OCI-LY3 (cell line): ENCODE measurements around the gene RASSF6.

Experiments used
- H2AFZ ChIP-seq: fragments of 200-600, 300-600 bp; shearing (Covaris generic); 2 replicates; pipeline ENCODE4 v1.6.0; 2014; ENCODE audit warnings: antibody characterized with exemption, low read depth, low read length
- H3K27ac ChIP-seq: fragments of 200-600, 300-600 bp; sonication (generic); 2 replicates; pipeline ENCODE4 v1.5.1; 2014; ENCODE audit warnings: mild to moderate bottlenecking, low read length, moderate library complexity, mixed read lengths
- H3K27me3 ChIP-seq: fragments of 200-600, 300-600 bp; sonication (generic); 2 replicates; pipeline ENCODE4 v1.6.1; 2014; ENCODE audit warnings: low read depth, low read length, mixed read lengths
- H3K36me3 ChIP-seq: fragments of 200-600, 300-600 bp; sonication (generic); replicated peaks from 2 replicates; pipeline ENCODE3; 2014; ENCODE audit warnings: low read depth, low read length, mixed read lengths
- H3K4me1 ChIP-seq: fragments of 300-600, 200-600 bp; sonication (generic); 2 replicates; pipeline ENCODE4 v1.6.1; 2014; ENCODE audit warnings: low read length, mixed read lengths
- H3K4me2 ChIP-seq: fragments of 200-600, 300-600 bp; sonication (generic); 2 replicates; pipeline ENCODE4 v1.6.1; 2014; ENCODE audit warnings: low read length, mixed read lengths
- H3K4me3 ChIP-seq: fragments of 300-600, 200-600 bp; sonication (generic); 2 replicates; pipeline ENCODE4 v1.5.1; 2014; ENCODE audit warnings: antibody characterized with exemption, mild to moderate bottlenecking, low read length, moderate library complexity
- H3K79me2 ChIP-seq: fragments of 300-600, 200-600 bp; shearing (Covaris generic); 2 replicates; pipeline ENCODE4 v1.6.1; 2014; ENCODE audit warnings: mild to moderate bottlenecking, low read length, mixed read lengths
- H3K9ac ChIP-seq: fragments of 300-600, 200-600 bp; shearing (Covaris generic); 2 replicates; pipeline ENCODE4 v1.6.0; 2014; ENCODE audit warnings: mild to moderate bottlenecking, low read length, moderate library complexity
- H3K9me3 ChIP-seq: fragments of 200-600, 300-600 bp; shearing (Covaris generic); 2 replicates; pipeline ENCODE4 v1.6.1; 2014; ENCODE audit warnings: low read length, mixed read lengths; ENCODE audit not compliant: insufficient read depth
- H4K20me1 ChIP-seq: fragments of 200-600, 300-600 bp; sonication (generic); 2 replicates; pipeline ENCODE4 v1.6.1; 2016; ENCODE audit warnings: low read length, mixed read lengths; ENCODE audit not compliant: insufficient read depth
- EZH2phosphoT487 ChIP-seq: fragments of 200-600 bp; shearing (Covaris generic); IDR thresholded peaks from 2 replicates; pipeline ENCODE4 v1.6.1; 2018; ENCODE audit warnings: antibody characterized with exemption, mixed run types, low read depth
- TF ChIP-seq, protein P1 (sequence below): fragments of 200-600, 300-600 bp; sonication (generic); IDR thresholded peaks from 2 replicates; pipeline ENCODE4 v1.5.1; 2014; ENCODE audit warnings: antibody characterized with exemption, low read length, low read depth

RASSF6 gene

DNA sequence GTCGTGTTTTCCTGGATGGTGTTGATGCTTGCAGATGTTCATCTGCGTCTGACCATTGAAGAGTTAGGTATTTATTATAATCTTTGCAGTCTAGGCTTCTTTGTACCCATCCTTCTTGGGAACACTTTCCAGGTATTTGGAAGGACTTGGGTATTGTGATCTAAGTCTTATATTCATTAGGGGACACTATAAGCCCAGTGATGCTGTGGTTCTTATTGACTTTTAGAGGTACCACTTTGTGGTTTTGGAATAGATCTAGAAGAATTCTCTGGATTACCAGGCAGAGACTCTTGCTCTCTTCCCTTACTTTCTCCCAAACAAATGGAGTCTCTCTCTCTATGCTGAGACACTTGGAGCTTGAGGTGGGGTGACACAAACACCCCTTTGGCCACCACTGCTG is 97.1 kb downstream of the RASSF6 start:
- Histone ChIP-seq H3K4me2 (no peak overlapping the region), H3K27me3 (no peaks in the 10 kb centered on the region), H3K36me3 (no peaks in the 10 kb centered on the region), H3K27ac (no peak overlapping the region), H4K20me1 (no peaks in the 10 kb centered on the region), H3K9ac (no peak overlapping the region), H3K4me3 (no peak overlapping the region), H3K4me1 (no peaks in the 10 kb centered on the region), H2AFZ (no peak overlapping the region), H3K9me3 (no peaks in the 10 kb centered on the region), H3K79me2 (no peaks in the 10 kb centered on the region)
- TF ChIP-seq EZH2phosphoT487: no peak
- TF ChIP-seq, protein P1, sequence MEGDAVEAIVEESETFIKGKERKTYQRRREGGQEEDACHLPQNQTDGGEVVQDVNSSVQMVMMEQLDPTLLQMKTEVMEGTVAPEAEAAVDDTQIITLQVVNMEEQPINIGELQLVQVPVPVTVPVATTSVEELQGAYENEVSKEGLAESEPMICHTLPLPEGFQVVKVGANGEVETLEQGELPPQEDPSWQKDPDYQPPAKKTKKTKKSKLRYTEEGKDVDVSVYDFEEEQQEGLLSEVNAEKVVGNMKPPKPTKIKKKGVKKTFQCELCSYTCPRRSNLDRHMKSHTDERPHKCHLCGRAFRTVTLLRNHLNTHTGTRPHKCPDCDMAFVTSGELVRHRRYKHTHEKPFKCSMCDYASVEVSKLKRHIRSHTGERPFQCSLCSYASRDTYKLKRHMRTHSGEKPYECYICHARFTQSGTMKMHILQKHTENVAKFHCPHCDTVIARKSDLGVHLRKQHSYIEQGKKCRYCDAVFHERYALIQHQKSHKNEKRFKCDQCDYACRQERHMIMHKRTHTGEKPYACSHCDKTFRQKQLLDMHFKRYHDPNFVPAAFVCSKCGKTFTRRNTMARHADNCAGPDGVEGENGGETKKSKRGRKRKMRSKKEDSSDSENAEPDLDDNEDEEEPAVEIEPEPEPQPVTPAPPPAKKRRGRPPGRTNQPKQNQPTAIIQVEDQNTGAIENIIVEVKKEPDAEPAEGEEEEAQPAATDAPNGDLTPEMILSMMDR: no peak
